NCI-H2196 (cell line): ENCODE data around the gene SPINDOC.
"Not testable (repeated sequence)": the region's sequence is repeated elsewhere in the genome, so short reads cannot be mapped to it uniquely, and the experiment has no call there.

ENCODE experiments used
- DNase-seq: peaks from one replicate; lab custom pipeline; 2025; ENCODE audit not compliant: unreplicated experiment; lab: John Stamatoyannopoulos, UW

The SPINDOC gene

DNA sequence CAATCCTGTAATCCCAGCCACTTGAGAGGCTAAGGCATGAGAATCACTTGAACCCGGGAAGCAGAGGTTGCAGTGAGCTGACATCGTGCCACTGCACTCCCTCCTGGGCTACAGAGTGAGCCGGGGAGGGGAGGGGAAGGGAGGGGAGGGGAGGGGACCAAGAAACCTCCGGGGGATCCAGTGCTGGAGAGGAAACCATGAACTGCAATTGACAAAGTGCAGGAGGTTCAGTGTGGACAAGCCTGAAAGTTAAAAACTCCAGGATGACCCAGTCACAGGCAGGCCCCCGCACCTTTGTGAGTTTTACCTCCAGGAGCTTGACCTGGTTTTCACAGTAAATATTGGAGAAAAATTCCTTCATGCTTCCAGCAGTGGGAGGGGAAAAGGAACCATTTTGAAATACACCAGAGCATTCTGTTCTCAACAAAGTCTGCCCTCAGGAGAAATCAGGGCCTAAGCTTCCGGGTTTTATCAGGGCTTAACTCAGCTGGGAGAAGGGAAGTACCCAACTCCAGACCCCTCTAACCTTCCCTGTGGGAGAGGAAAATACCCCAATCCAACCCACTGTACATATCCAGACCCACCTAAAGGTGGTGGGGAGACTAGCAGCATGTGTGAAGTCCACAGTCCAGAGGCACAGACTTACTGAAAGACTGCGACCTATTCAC, 29.2 kb upstream of the SPINDOC start:
- DNase-seq, result no peak

DNA sequence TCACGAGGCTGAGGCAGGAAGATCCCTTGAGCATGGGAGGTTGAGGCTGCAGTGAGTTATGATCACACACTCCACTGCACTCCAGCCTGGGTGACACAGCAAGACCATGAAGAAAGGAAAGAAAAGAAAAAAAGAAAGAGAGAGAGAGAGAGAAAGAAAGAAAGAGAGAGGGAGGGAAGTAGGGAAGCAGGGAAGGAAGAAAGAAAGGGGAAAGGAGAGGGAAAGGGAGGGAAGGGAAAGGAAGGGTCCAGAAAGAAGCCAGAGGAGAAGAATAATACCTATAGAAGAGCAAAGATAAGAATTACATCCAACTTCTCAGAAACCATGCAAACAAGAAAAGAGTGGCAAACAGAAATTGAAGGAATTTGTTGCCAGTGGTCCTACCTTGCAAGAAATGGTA, 27.4 kb upstream of the SPINDOC start:
- DNase-seq, result no peak

DNA sequence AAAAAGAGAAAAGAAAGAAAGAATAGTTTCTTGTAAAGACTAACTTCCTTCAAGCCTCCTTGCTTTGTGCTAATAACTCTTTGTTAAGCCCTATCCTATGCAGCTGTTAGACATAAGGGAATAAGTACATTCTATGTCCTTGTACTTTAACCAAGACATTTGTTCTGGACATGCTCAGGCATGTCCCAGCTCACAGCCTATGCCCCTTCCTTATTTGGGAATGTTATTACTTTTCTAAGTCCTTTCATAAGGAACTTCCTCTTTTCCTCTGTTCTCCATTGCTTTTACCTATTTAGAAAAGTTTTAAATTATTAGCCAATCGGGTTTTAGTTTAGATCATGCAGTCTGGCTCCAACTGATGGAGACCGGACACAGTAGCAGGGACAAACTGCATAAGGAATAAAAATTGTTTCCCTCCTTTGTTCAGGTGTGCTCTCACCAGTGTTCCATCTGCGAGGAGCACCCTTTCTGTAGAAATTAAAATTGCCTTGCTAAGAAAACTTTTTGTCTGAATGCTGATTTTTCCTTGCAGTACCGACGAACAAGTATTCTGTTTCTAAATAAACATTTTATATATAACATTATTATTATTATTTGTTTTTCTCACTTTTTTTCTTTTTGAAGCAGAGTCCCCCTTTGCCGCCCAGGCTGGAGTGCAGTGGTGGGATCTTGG, 21.6 kb upstream of the SPINDOC start:
- DNase-seq, result no peak

DNA sequence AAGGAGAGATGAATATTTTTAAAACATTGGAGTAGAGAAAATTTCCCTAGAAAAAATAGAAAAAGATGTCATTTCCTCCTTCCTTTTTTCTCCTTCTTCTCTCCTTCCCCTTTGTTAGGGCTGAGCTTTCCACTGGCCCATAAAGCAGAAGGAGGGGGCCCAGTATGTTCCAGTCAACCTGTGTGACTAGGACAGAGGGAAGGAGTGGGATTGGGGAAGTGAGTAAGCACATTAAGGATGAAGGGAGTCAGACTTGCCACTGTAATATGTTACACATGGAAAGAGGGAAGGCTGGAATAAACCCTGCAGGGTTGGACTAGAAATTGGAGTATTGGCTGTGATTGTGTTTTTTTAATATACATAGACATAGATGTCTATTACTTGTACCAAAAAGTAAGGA, 20.1 kb upstream of the SPINDOC start:
- no peak for DNase-seq

DNA sequence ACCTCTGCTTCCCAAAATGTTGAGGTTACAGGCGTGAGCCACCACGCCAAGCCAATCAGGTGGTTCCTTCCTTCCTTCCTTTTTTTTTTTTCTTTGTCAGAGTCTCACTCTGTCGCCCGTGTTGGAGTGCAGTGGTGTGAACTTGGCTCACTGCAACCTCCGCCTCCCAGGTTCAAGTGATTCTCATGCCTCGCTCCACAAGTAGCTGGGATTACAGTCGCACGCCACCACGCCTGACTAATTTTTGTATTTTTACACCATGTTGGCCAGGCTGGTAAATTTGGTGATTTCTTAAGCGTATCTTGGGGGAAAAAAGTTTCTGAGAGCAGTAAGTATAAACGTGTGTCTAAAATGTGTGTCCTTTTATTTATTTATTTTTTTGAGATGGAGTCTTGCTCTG, 18.2 kb upstream of the SPINDOC start:
- DNase-seq, result no peak

DNA sequence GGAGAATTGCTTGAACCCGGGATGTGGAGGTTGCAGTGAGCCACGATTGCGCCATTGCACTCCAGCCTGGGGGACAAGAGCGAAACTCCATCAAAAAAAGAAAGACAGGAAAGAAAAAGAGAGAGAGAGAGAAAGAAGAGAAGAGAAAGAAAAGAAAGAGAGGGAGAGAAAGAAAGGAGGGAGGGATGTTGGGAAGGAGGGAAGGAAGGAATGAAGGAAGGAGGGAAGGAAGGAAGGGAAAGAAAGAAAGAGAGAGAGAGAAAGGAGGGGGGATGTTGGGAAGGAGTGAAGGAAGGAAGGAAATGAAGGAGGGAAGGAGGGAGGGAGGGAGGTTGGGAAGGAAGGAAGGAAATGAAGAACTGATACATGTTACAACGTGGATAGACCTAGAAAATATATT, 12.3 kb upstream of the SPINDOC start:
- DNase-seq, result no peak

DNA sequence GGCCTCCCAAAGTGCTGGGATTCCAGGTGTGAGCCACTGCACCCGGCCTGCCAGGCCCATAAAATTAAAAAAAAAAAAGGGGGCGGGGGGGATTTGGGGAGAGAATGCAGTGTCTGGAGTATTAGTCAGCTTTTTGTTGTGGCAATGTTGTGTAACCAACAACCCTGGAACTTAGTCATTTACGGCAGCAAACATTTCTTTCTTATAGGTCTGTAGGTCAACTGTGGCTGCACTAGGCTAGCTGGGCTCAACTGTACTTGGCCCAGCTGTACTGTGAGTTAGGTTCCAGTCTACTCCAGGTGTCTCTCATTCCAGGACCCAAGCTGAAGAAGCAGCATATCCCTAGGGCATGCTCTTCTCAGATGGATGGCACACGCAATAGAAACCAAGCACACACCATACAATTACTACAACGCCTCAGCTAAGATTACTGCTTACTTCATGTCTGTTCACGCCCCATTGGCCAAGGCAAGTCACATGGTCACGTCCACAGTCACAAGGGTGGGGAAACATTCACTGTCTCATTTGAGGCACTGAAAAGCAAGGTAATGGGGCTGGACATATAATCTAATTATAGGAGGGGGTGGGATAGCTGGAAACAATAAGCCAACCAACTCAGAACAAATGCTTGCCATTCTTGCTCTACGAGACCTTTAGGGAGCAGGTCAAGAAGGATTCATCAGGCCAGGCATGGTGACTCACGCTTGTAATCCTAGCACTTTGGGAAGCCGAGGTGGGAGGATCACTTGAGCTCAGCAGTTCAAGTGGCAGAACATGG, 10.4 kb upstream of the SPINDOC start:
- peak; percentile 58 for DNase-seq

DNA sequence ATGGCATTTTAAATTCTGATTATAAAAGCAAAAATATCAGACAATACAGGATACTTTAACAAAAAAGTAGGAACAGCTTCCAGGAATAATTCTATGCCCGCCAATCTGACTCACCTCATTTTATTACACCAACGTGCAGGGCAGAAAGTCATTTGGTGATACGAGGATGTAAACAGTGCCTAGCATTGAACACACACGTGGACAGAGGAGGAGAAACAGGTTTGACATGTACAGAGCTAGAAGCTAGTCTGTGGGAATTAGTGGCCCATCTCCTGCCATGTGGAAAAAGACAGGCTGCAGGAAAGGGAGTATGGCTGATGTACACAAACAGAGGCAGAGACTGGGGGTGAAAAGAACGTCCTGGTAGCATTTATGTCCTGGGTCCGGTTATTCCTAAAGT, 9.0 kb upstream of the SPINDOC start:
- DNase-seq, result no peak

DNA sequence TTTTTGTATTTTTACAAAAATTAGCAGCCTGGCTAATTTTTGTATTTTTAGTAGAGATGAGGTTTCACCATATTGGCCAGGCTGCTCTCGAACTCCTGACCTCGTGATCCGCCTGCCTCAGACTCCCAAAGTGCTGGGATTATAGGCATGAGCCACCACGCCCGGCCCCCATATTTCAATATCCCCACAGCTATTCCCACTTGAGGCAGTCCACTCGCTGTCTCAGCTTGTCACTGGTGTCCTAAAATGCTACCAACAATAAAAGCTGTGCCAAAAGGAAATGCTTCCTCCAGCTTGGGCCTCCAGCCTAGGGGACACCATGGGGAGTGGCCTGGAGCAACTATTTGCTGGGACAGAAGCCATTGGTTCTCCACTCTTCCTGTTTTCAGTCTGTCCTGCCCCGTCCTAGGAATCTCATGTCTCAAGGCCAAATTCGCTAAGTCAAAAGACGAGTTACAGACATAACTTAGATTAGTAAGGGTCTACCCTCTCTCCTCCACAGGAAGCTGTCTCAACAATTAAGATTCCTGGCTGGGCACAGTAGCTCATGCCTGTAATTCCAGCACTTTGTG, 7.3 kb upstream of the SPINDOC start:
- DNase-seq, result no peak

DNA sequence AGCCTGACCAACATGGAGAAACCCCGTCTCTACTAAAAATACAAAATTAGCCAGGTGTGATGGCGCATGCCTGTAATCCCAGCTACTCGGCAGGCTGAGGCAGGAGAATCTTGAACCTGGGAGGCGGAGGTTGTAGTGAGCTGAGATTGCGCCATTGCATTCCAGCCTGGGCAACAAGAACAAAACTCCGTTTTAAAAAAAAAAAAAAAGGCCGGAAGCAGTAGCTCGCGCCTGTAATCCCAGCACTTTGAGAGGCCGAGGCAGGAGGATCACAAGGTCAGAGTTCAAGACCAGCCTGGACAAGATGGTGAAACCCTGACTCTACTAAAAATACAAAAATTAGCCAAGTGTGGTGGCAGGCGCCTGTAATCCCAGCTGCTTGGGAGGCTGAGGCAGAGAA, 2.9 kb upstream of the SPINDOC start:
- DNase-seq, result not testable (repeated sequence)

DNA sequence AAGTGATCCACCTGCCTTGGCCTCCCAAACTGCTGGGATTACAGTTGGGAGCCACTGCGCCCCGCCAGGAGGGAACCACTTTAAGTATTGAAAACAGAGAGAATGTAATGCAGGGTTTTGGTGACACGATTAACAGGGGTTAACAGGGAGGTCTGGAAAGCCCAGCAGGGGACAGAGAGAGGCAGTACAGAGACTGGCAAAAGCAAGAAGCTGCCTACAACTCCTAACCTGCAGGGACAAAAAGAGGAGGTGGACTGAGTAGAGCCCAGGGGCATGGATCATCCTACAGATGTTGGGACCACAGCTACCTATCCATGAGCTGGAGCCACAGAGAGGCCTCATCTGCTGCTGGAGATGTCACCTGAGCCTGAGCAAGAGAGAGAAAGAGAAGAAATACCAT, 1.7 kb upstream of the SPINDOC start:
- DNase-seq, result no peak

DNA sequence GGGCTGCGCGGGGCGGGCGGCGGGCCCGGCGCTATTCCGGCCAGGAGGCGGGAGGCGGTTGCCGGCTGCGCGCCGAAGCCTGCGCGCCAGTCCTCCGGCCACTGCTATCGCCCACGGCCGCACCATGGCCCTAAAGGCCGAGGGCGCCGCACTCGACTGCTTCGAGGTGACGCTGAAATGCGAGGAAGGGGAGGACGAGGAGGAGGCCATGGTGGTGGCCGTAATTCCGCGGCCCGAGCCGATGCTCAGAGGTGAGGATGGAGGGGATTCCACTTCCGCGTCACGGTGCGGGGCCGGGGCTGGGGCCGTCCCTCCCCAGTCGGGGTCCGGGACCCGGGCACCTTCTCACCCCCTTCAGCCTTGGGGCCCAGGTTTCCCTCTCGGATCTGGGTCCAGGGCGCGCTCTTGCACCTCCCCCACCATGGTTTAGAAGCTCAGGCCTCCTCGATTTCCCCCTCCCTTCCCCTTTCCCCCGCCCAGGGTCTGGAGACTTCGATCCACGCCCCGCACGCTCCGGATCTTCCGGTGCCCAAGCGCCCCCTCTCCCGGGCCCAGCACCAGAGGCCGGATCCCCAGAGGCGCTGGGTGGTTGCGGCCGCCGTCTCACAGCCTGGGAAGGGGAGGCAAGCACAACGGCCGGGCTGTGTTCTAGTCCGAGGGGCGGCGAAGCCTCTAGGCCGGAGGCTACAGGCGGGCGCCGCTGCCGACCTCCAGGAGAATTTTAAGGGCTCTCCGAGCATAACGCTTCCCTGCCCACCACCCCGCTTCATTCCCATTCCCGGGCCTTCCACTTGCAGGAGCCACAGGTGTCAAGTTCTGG, 517 bp downstream of the SPINDOC start:
- no peak for DNase-seq

DNA sequence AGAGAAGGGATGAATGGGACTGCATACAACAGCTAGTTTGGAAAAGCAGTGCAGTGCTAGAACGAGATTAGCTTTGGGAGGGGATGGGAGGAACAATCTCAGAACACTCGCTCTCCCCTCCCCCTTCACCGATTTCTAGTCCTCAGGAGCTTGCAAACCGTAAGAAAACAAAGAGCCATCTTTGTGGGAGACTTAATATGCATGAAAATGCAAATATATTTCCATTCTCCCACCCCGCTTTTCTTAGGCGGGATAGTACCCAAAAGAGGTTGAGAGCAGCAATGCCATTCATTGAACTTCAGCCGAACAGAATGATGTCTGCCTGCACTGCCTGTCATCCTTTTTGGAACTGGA, 1.1 kb downstream of the SPINDOC start:
- DNase-seq, result no peak

DNA sequence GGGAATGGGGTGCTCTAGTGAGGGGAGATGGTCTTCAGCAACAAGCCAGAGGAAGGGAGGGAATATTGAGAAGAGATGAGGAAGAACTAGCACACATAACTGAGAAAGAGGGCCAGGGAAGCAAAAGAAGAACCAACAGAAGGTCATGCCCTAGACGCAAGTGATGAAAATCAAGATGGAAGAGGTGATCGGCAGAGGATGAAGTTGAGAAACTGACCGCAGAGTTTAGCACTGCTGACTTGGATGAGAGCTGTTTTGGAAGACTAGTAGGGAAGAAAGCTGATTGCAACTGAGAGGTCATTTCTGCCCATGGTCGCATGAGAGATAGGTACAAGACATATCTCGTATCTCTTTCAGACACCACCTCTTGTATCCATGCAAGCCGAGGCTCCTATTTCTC, 2.9 kb downstream of the SPINDOC start:
- DNase-seq, result no peak

DNA sequence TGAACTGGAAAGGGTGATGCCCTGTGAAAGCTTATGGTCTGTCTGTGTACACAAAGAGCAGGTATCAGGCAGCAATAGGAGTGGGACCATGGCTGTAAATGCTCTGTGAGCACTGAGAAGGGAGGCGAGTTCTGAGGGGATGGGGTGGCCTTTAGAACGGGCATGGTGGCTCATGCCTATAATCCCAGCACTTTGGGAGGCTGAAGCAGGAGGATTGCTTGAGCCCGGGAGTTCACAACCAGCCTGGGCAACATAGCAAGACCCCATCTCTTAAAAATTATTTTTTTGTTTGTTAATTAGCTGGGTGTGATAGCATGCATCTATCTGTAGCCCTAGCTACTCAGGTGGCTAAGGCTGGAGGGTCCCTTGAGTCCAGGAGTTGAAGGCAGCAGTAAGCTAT, 3.5 kb downstream of the SPINDOC start:
- DNase-seq, result no peak

DNA sequence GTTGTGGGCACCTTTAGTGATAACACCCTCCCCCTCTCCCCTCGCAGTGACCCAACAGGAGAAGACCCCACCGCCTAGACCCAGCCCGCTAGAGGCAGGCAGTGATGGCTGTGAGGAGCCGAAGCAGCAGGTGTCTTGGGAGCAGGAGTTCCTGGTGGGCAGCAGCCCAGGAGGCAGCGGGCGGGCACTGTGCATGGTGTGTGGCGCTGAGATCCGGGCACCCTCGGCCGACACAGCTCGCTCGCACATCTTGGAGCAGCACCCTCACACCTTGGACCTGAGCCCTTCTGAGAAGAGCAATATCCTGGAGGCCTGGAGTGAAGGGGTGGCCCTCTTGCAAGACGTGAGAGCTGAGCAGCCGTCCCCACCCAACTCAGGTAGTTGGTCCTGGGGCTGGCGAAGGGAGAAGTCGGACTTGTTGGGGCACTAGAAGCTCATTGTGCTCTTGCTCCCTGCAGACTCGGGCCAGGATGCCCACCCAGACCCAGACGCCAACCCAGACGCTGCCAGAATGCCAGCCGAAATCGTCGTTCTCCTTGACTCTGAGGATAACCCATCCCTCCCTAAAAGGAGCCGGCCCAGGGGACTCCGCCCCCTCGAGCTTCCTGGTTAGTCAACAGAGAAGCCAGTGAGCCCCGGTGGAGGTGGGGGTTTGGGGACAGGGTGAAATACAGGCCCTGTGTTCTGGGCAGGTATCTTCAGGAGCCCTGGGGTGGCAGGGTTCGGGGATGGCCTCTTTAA, 4.7 kb downstream of the SPINDOC start:
- no peak for DNase-seq

DNA sequence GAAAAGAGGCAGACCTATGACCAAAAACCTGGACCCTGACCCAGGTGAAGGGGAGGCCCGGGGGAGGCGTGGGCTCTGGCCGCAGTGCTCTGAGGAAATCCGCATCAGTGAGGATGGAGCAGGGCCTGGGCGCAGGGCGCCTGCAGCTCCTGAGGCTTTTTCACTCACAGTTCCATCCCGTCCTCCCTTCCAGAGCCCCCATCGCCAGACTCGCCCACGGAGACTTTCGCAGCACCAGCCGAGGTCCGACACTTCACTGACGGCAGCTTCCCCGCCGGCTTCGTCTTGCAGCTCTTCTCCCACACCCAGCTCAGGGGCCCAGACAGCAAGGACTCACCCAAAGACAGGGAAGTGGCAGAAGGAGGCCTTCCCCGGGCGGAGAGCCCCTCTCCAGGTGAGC, 5.4 kb downstream of the SPINDOC start:
- no peak for DNase-seq

DNA sequence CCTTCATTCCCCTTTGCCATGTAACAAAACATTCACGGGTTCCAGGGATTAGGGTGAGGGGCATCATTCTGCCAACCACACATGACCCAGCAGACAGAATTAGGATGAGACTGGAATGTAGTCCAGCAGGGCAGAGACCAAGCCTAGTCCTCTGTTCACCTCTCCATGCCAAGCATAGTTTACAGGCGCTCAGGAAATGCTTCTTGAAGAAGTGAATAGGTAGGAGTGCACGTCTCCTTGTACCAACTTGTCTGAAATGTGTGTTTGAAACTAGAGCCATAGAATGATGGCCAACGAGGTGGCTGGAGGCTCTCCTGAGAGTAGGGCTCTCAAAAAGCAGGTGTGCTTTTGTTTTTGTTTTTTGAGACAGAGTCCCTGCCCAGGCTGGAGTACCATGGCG, 8.2 kb downstream of the SPINDOC start:
- no peak for DNase-seq

DNA sequence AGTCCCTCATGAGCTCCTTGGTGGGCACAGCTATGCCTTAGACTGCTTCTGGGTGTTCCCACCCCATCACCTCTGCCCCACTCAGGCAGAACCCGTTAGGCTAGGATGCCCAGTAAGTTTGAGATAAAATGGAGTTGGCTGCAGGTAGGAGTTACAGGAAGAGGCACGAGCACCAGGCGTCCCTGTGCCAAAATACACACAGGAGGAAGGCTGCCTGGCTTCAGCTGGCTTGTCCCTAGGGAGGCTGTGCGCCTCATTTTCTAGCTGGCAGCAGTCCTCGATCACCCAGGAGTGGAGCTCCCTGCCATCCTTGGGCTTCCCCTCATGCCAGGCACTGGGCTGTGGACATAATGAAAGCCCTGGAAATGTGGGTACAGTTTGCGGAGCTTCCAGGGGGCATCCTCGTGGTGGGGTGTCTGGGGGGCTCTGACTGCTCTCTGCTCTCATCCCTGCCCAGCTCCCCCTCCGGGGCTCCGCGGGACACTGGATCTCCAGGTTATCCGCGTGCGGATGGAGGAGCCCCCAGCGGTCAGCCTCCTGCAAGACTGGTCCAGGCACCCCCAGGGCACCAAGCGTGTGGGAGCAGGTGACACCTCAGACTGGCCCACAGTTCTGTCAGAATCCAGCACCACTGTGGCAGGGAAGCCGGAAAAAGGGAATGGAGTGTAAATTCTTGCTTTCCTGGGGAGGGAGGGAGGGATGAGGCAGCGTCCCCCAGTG, 13.4 kb downstream of the SPINDOC start:
- peak; percentile 63 for DNase-seq
